HG02571 (cell line): ENCODE results near the gene SRP72.
"Not testable (repeated sequence)": the region's sequence is repeated elsewhere in the genome, so short reads cannot be mapped to it uniquely, and the experiment has no call there.

ENCODE experiments used
- ATAC-seq: cut with Tn5 transposase; IDR thresholded peaks from one replicate; pipeline ENCODE4 v1.9.1; 2021; ENCODE audit warnings: mild to moderate bottlenecking, moderate library complexity; ENCODE audit not compliant: unreplicated experiment

SRP72 gene

DNA sequence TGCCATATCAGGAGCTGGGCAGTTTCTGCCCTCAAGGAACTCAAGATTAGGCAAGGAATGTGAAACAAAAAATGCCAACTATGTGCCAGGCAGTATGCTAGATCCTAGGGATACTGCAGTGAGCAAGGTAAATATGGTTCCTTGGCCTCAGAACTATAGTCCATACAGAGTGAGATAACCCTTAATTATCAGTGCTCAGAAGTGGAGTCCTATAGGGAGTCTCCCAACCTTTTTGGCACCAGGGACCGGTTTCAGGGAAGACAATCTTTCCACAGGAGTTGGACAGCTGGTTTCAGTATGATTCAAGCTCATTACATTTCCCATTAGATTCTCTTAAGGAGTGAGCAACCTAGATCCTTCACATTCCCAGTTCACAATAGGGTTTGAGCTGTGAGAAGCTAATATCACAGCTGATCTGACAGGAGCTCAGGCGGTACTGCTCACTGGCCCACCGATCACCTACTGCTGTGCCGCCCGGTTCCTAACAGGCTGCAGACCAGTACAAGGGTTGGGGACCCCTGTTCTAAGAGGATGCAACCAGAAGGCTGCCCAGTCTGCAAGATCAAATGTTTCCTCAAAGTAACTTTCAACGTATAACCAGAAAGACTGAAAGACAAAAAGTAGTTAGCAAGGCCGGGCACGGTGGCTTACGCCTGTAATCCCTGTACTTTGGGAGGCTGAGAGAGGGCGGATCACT, 1.7 kb upstream of the SRP72 start:
- ATAC-seq, result no peak

DNA sequence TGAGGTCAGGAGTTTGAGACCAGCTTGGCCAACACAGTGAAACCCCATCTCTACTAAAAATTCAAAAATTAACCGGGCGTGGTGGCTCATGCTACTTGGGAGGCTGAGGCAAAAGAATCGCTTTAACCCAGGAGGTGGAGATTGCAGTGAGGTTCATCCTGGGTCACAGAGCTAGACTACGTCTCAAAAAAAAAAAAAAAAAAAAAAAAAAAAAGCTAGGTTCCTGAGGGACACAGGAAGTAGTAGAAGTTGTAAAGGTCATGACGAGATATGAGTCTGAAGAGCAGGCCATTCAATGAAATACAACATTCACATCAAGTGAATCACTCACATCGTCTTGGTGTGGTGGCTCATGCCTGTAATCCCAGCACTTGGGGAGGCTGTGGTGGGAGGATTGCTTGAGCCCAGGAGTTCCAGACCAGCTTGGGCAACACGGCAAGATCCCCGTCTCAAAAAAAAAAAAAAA, 1.1 kb upstream of the SRP72 start:
- not testable (repeated sequence) for ATAC-seq

DNA sequence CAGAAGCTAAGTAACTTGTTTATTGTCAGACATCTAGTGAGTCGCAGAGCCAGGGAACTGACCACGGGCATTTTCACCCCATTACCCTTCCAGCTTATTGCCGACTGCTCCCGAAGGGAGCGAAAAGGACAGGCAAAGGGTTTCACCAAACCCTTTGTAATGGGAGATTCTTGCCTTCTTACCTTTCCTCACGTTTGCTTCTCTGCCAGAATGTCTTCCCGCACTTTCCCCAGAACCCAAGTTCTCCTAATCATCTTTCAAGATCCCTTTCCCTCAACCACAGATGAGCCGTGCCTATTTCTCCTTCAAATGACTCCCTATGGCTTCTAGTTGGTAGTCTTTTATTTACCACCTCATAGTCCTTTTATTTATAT, 520 bp upstream of the SRP72 start:
- ATAC-seq, result no peak

DNA sequence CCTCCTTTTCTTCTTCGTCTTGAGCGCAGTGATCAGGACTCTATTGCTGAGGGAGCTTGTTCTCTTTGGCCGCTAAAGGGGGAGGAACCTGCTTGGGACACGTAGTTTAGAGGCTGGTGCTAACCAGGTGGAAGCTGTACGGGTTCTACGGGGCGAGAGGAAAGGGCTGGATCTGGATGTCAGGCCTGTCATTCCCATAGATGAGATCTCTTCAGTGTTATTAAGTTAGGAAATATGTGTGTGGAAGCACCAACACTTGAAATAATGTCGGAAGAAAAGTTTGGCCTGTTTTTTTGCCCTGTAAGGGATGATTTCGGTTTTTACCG, 643 bp downstream of the SRP72 start:
- peak; percentile 59 for ATAC-seq

DNA sequence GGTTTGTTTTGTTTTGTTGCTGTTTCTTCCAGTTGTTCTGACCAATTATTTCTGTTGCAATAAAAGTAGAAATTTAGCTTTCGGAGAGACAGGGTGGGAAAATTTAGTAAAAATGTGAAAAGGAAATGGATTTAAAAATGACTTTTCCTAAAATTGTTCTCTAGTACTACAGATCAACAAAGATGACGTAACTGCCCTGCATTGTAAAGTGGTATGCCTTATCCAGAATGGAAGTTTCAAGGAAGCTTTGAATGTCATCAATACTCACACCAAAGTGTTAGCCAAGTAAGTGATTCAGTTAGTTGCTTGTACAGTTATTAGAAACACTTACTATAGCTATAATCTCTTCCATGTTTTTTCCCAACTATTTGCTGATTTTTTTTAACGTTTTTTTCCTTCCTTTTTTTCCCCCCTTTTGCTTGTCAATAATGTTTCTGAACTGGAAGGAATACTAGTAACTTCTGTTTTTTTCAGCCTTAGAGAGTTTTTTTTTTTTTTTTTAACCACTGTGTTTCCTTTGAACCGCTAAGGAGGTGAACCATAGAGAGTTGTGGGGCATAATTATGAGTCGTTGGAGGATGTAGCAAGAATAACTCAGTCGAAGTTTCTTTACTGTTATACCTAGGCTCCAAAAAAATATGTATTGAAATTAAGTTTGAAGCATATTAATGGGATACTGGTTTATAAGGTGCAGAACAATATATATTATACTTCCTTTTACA, 2.2 kb downstream of the SRP72 start:
- no peak for ATAC-seq

DNA sequence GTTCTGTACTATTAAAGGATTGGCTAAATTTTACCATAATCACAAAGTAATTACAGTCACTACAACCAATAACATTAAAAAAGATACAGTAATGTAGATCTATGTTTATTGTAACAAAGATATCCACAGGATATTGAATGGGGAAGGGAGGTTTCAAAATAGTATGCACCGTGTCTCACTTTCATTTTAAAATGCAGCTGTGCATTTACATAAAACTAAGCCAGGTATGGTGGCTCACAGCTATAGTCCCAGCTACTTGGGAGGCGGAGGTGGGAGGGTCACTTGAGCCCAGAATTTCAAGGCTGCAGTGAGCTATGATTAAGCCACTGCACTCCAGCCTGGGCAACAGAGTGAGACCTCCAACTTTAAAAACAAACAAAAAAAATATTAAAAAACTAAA, 8.5 kb downstream of the SRP72 start:
- peak; percentile 89 for ATAC-seq

DNA sequence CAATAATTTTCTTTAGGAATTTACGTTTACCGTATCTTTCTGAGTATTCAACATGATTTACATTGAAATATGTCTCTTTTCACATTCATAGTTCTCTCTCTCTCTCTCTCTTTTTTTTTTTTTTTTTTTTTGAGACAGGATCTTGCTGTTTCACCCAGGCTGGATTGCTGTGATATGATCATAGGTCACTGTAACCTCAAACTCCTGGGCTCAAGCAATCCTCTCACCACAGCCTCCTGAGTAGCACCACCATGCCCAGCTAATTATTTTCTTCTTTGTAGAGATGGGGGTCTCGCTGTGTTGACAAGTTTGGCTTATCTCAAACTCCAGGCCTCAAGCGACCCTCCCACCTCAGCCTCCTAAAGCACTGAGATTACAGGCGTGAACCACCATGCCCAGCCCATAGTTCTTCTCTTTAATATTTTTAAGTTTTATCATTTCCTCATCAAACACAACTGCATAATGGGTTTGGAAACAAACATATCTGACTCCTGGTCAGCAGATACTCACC, 9.8 kb downstream of the SRP72 start:
- ATAC-seq, result no peak

DNA sequence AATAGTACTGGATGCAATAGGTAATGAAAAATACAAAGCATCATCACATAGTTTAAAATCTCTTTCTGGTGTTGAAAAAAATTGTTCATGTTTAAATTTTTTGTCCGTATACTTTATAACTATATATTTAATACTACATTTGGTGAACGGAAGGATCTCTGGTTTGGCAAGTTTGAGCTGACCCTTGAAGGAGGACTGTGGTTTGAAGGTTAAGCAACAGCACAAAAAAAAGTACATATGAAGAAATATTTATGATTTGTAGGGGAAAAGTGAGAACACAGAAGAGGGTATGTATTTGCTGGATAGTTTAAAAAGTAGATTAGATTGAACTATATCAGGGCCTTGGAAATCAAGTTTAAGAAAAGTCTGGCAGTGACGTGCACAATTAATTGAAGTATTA, 13.3 kb downstream of the SRP72 start:
- ATAC-seq, result no peak

DNA sequence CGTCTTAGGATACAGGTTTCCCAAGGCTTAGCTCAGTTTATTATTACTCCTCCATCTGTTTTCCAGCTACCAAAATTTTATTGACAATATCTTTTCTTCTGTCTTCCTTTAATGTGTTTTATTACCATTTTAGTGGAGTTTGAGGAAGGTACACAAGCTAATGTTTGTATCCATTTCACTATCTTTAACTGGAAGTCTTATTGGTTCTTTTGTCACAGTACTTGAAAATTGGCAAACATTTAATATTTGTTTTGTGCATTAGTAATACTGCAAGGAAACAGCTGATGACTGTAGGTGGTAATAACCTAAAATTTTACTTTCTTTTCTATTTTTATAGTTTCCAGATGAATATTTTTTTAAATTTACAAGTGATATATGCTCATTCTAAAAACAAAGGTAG, 28.8 kb downstream of the SRP72 start:
- no peak for ATAC-seq

DNA sequence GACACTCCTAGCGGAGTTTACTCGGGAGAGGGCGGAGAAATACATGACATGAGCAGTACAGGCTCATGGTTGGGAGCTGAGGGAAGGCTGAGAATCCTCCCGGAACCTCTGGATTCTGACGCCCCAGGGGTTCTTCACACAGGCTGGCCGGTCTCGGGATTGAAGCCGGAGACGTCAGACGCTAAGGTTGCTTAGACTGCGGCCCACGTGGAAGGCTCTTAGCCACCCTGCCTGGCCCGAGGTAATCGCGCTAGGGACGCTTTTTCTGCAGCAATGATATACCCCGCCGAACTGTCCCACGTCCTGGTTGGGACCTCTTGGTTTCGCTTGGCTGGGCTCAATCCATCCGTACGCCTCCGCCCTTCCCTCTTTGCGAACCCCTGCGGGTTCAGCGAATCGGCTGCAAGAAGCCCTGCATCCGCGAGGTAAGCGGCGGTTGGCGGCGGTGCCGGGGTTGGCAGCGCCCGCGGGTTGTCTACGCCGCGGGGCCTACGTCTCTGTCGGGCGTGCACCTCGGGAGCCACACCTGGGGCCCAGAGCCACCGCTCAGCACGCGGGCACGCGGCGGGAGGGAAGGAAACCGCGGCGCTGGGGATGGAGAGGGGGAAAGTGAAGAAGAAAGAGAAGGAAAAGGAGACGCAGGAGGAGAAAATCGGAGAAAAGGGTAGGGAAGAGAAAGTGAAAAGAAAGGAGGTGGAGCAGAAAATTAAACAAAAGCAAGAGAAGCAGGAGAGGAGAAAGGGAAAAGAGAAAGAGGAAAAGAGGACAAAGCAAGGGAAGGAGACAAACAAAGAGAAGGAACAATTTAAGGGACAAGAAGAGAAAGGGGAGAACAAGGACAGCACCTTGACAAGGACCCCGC, 38.1 kb downstream of the SRP72 start, which contains the start of gene ARL9:
Gene ARL9, plus strand, starts transcription at position 523 of the 862 bp plus-strand sequence. Its CDS starts 72 bp downstream, at position 595.
- ATAC-seq, result peak; percentile 58

DNA sequence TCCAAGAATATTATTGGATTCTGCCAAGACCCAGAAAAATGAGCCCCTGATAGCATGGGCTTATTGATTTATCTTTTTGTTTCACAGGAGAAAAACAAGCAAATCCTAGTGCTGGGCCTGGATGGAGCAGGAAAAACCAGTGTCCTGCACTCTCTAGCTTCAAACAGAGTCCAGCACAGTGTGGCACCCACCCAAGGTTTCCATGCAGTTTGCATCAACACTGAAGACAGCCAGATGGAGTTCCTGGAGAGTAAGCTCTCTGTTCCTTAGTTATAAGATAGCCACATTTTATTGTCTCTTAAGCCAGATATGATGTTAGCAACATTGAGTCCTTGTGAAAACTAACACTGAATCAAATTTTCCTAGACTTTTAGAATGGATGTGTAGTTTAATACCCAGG, 43.7 kb downstream of the SRP72 start:
- no peak for ATAC-seq

DNA sequence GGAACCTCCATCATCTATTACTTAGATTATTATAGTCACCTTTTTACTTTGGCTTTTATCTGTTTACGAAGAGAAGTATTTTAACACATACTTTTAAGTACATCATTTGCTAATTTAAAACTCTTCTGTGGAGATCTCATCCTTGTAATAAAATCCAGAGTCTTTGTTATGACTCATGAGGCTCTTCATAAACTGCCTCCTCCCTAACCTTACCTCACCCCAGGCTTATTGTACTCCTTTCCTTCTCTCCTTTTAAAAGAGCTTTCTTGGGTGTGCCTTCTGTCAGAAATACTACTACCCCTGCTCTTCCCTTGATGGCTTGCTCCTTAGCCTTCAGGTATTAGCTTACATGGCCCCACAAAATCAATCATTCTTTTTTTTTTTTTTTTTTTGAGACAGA, 44.7 kb downstream of the SRP72 start:
- no peak for ATAC-seq

DNA sequence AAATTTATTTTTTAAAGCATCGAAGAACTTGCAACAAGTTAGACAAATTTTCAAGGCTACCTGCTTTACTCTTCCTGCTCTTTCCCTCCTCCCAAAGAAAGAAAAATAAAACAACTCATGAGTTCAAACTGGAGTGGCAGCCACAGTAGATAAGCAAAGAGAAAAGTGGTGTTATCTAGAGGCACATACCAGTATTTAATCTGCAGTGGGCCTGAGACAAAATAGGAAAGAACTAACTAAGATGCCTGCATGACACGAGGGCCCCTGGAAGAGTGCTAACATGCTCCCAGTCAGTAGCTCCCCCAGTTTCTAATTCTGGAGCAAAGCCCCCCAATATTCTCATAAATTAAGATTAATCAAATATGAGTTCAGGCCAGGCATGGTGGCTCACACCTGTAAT, 46.1 kb downstream of the SRP72 start:
- no peak for ATAC-seq

DNA sequence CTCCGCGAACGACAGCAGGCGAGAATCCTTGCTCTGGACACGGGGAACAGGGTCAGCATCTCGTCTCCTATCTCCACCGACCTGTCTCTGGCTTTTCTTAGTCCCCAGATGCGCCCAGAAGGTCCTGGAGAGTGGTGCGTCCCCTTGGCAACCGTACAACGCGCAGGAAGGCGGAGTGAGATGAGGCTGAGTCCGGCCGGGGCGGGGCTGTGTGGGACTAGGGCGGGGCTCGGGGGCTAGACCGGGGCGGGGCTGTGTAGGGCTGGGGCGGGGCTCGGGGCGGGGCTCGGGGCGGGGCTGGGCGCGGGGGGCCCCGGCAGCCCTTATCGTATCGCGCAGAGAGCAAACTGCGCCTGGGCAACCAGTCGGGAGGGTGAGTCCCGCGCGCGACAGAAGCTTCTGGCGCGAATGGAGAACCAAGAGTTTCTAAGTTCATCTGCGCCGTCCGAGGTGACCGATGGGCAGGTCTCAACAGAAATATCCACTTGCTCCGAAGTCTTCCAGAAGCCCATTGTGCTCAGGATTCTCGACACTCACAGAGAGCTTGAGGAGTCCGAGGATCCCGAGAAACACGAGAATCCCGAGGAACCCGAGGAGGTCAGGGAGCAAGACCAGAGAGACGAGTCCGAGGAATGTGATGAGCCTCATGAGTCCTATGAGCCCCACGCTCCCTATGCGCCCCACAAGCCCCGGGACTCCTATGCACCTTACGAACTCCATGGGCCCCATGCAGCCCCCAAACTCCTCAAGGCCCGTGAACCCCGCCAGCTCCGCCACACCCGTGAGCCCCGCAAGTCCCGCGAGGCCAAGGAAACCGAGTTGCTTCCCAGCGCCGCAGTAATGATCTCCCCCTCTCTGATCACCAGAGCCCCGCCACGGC, 63.1 kb downstream of the SRP72 start:
- ATAC-seq, result peak; percentile 88

DNA sequence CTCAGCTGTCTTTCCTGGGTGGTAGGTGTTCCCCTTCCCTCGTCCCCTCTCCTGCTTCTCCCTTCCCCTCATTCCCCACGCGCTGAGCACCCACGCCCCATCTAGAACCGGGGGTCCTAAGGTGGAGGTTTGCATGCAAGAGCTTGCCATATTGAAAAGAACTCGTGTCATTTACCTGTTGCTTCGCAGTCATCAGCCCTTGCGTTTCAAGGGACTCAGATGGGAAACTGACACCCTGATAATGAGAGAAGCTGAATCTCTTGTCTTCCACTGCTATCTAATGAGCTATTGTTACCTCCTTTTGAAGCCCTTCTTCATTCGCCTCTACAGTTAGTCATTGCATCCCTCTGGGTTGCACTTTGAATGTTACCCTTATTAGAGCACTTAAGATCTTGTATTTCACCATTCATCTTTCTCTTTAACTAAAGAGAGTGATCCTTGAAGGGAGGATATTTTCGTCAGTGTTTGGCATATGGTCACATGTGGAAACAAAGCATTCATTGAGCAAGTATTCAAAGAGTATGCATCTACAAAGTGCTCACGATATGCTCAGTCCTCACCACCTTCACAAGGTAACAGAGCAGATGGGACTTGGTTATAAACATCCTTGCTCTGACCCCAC, 63.8 kb downstream of the SRP72 start:
- ATAC-seq, result no peak

DNA sequence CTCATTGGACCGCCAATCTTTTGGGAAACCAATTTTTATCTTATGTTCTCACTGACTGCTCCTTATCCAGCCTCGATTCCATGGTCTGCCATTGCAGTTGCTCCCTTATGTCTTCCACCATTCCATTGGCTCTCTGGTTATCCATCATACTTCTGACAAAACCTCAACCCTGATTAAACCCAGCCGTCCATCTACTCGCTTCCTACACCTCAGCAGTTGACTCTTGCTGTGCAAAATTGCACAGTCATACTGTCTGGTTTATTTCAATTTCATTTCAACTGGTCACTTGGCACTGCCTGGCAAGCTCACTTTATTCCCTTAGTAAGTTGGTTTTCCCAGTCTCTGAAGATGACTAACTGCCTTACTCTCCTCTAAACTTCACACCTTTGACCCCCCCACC, 64.4 kb downstream of the SRP72 start:
- no peak for ATAC-seq

DNA sequence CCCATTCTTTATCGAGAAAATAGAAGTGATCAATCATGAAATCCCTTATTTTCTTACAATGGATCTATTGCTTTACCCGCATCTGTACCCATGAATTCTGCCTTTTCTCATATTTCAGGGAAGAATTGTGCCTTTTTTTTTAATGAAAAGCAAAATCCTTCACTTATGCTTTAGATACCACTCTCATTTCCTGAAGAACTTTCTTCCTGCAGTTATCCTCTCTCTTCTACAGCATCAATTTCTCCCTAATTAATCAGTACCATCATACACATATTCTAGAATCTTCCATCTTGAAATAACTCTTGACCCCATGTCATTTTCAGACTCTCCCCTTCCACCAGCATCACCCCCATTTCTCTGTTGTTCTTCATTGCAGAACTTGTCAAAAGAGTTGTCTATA, 64.8 kb downstream of the SRP72 start:
- ATAC-seq, result no peak

DNA sequence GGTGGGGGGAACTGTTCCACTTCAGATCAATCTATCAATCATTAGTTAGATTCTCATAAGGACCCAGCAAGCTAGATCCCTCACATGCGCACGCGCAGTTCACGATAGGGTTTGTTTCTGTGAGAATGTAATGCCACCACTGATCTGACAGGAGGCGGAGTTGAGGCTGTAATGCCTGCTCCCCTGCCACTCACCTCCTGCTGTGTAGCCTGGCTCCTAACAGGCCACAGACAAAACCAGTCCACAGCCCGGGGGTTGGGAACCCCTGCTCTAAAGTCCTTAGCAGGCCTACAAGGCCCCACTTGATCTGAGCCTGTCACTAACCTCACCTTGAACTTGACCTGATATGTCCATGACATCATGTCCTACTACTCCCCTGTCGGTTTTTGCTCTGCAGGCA, 68.5 kb downstream of the SRP72 start:
- no peak for ATAC-seq

DNA sequence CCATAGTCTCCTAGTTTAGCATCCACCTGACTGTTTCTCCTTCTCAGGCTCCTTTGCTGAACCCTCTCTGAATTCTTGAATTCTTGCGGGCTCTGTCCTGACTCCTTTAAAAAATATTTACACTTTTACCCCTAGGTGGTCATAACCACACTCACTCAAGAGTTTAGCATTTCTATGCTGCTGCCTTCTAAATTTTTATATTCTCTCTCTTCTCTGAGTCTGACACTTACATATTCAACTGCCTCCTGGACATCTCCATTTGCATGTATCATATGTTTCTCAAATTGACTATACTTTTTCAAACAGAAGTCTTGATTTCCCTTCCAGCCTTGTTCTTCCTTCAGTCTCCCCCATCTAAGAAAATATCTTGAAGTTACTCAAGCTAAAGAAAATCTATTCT, 69.7 kb downstream of the SRP72 start:
- ATAC-seq, result no peak

DNA sequence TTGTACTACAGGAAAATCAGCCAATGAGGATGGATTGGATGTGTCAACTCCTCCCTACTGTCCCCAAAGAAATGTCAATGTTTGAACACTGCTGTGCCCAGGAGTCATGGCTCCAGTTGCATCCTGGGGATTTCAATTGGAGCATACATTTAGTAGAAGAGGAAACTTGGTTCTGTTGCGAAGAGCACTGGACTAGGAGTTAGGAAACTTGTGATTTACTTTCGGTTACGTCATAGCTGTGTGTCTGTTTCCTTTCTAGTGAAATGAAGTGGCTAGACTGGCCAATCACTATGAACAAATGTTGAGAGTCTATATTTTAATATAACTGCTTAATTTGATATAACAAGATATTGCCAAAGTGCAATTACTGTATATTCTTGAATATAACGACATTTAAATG, 73.4 kb downstream of the SRP72 start:
- no peak for ATAC-seq
